ENCODE measurements around the gene NKX1-1.

The NKX1-1 gene

DNA sequence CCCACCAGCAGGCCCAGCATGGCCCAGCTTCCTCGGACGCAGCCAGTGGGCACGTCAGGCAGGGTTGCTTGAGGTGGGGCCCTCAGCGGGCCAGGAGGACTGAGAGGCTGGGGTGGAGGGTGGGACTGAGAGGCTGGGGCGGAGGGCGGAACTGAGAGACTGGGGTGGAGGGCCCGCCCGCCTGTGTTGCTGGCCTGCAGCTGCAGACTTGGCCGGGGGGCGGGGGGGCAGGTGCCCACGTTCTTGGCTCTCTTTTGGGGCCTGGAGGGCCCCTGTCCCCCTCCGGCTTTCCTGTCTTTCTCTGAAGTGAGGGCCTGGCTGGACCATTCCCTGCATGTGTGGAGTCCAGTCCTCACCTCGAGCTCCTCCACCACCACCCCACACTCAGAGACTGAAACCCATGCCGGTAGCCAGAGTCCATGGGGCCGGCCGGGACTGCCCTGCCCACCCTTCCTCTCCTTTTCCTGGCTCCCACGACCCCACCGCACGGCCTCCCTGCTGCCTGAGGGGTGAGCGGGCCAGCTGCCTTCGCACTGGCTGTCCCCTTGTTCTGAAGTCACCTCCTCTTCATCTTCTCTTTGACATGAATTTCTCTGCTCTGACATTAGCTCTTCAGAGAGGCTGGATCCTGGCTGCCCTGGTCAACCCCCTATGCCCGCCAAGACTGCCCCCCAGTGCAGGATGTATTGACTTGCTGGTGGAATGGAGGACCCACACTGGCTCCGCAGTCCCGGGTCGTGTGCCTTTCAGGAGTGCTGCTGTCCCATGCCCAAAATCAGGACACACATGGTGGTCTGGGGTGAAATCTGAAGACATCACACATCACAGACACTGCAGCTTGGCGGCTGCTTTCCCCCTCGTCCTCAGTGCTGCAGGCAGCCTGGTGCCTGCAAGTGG is 10.1 kb upstream of the NKX1-1 start:
- H3K36me3 ChIP-seq (ENCODE audit: control insufficient read depth in 2 of 2, insufficient read depth in 2 of 2, low read length in 2 of 2): no peaks in the 10 kb centered on the region
- peaks cover 6 to 16% of the 10 kb centered on the region in 2 donors for H3K27me3 ChIP-seq (ENCODE audit: control insufficient read depth in 2 of 2, insufficient read depth in 2 of 2, low read length in 2 of 2)
- no peaks in the 10 kb centered on the region for H3K9me3 ChIP-seq (ENCODE audit: control insufficient read depth in 2 of 2, low read length in 2 of 2)
- no peaks in the 10 kb centered on the region for H3K4me1 ChIP-seq (ENCODE audit: control insufficient read depth in 2 of 2, insufficient read depth in 2 of 2, low read length in 2 of 2)
- H3K4me3 ChIP-seq (ENCODE audit: low read length in 2 of 2): no peak overlapping the region
- no peak overlapping the region for H3K9ac ChIP-seq (ENCODE audit: low read depth in 1 of 2, low read length in 2 of 2)
- H3K27ac ChIP-seq (ENCODE audit: low read depth in 2 of 2, low read length in 2 of 2): no peak overlapping the region

GRCh38 chr4:1415681-1415981 is 9.4 kb upstream of the NKX1-1 start:
- Histone ChIP-seq H3K9me3 (ENCODE audit: control insufficient read depth in 2 of 2, low read length in 2 of 2) (no peaks in the 10 kb centered on the region), H3K4me3 (ENCODE audit: low read length in 2 of 2) (no peak overlapping the region), H3K27me3 (ENCODE audit: control insufficient read depth in 2 of 2, insufficient read depth in 2 of 2, low read length in 2 of 2) (peaks cover 6 to 19% of the 10 kb centered on the region in 2 donors), H3K9ac (ENCODE audit: low read depth in 1 of 2, low read length in 2 of 2) (no peak overlapping the region), H3K36me3 (ENCODE audit: control insufficient read depth in 2 of 2, insufficient read depth in 2 of 2, low read length in 2 of 2) (no peaks in the 10 kb centered on the region), H3K4me1 (ENCODE audit: control insufficient read depth in 2 of 2, insufficient read depth in 2 of 2, low read length in 2 of 2) (no peaks in the 10 kb centered on the region), H3K27ac (ENCODE audit: low read depth in 2 of 2, low read length in 2 of 2) (no peak overlapping the region)

DNA sequence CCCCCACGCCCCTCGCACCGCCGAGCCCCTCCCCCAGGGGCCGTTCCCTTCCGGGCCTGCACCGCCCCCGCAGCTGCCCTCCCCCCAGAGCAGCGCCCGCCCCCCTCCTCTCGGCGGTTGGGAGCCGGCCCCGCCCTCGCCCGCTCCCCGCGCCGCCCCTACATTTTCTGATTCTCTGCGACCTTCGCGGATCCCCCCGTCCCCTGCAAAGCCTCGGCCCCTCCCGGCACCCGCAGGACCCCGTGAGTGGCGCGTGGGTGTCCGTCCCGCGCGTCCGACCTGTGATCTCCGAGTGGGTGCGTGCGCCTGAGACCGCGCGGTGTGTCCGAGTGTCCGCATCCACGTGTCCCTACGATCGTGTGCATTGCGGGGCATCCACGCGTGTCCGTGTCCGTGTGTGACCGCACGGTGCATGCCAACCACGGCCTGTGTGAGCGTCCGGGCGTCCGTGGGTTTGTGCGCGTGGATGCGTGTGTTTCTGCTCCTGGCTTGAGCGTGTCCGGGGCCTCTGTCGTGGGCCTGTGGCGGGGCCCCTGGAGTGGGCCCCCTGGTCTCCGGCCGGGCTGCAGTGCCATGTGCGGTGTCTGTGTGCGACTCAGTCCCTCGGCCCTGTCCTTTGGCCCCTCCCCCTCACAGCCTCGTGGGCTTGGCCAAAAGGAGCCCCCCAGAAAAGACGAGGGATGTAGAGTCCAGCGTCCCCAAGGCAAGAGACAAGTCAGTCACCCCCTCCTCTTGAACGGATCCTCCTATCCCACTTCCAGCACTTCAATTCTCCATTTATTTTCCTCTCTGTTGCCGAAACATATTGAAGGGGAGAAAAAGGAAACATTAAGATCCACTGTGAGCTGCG is 8.8 kb upstream of the NKX1-1 start:
- no peaks in the 10 kb centered on the region for H3K9me3 ChIP-seq (ENCODE audit: control insufficient read depth in 2 of 2, low read length in 2 of 2)
- no peak overlapping the region for H3K9ac ChIP-seq (ENCODE audit: low read depth in 1 of 2, low read length in 2 of 2)
- H3K27ac ChIP-seq (ENCODE audit: low read depth in 2 of 2, low read length in 2 of 2): no peak overlapping the region
- no peak overlapping the region for H3K4me3 ChIP-seq (ENCODE audit: low read length in 2 of 2)
- H3K36me3 ChIP-seq (ENCODE audit: control insufficient read depth in 2 of 2, insufficient read depth in 2 of 2, low read length in 2 of 2): no peaks in the 10 kb centered on the region
- H3K27me3 ChIP-seq (ENCODE audit: control insufficient read depth in 2 of 2, insufficient read depth in 2 of 2, low read length in 2 of 2): peaks cover 6 to 19% of the 10 kb centered on the region in 2 donors
- no peaks in the 10 kb centered on the region for H3K4me1 ChIP-seq (ENCODE audit: control insufficient read depth in 2 of 2, insufficient read depth in 2 of 2, low read length in 2 of 2)

- Histone ChIP-seq H3K9me3 (ENCODE audit: control insufficient read depth in 2 of 2, low read length in 2 of 2) (no peaks in the 10 kb centered on the region), H3K4me3 (ENCODE audit: low read length in 2 of 2) (no peak overlapping the region), H3K9ac (ENCODE audit: low read depth in 1 of 2, low read length in 2 of 2) (no peak overlapping the region), H3K27ac (ENCODE audit: low read depth in 2 of 2, low read length in 2 of 2) (no peak overlapping the region), H3K4me1 (ENCODE audit: control insufficient read depth in 2 of 2, insufficient read depth in 2 of 2, low read length in 2 of 2) (no peaks in the 10 kb centered on the region), H3K27me3 (ENCODE audit: control insufficient read depth in 2 of 2, insufficient read depth in 2 of 2, low read length in 2 of 2) (peaks cover 10 to 24% of the 10 kb centered on the region in 2 donors), H3K36me3 (ENCODE audit: control insufficient read depth in 2 of 2, insufficient read depth in 2 of 2, low read length in 2 of 2) (no peaks in the 10 kb centered on the region)
Observed at GRCh38 chr4:1413687-1414479, 7.6 kb upstream of the NKX1-1 start.

- Histone ChIP-seq H3K27me3 (ENCODE audit: control insufficient read depth in 2 of 2, insufficient read depth in 2 of 2, low read length in 2 of 2) (peaks cover 12 to 30% of the 10 kb centered on the region in 2 donors), H3K9me3 (ENCODE audit: control insufficient read depth in 2 of 2, low read length in 2 of 2) (no peaks in the 10 kb centered on the region), H3K4me3 (ENCODE audit: low read length in 2 of 2) (no peak overlapping the region), H3K36me3 (ENCODE audit: control insufficient read depth in 2 of 2, insufficient read depth in 2 of 2, low read length in 2 of 2) (no peaks in the 10 kb centered on the region), H3K27ac (ENCODE audit: low read depth in 2 of 2, low read length in 2 of 2) (no peak overlapping the region), H3K9ac (ENCODE audit: low read depth in 1 of 2, low read length in 2 of 2) (no peak overlapping the region), H3K4me1 (ENCODE audit: control insufficient read depth in 2 of 2, insufficient read depth in 2 of 2, low read length in 2 of 2) (no peaks in the 10 kb centered on the region)
Observed at GRCh38 chr4:1413204-1413663, 7.0 kb upstream of the NKX1-1 start.

- no peak overlapping the region for H3K27ac ChIP-seq (ENCODE audit: low read depth in 2 of 2, low read length in 2 of 2)
- no peak overlapping the region for H3K4me3 ChIP-seq (ENCODE audit: low read length in 2 of 2)
- peaks cover 12 to 33% of the 10 kb centered on the region in 2 donors for H3K27me3 ChIP-seq (ENCODE audit: control insufficient read depth in 2 of 2, insufficient read depth in 2 of 2, low read length in 2 of 2)
- H3K9me3 ChIP-seq (ENCODE audit: control insufficient read depth in 2 of 2, low read length in 2 of 2): no peaks in the 10 kb centered on the region
- no peaks in the 10 kb centered on the region for H3K4me1 ChIP-seq (ENCODE audit: control insufficient read depth in 2 of 2, insufficient read depth in 2 of 2, low read length in 2 of 2)
- H3K36me3 ChIP-seq (ENCODE audit: control insufficient read depth in 2 of 2, insufficient read depth in 2 of 2, low read length in 2 of 2): no peaks in the 10 kb centered on the region
- H3K9ac ChIP-seq (ENCODE audit: low read depth in 1 of 2, low read length in 2 of 2): no peak overlapping the region
Observed at GRCh38 chr4:1412376-1413203, 6.3 kb upstream of the NKX1-1 start.

GRCh38 chr4:1411436-1412375 is 5.5 kb upstream of the NKX1-1 start:
- H3K27me3 ChIP-seq (ENCODE audit: control insufficient read depth in 2 of 2, insufficient read depth in 2 of 2, low read length in 2 of 2): peaks cover 14 to 32% of the 10 kb centered on the region in 2 donors

DNA sequence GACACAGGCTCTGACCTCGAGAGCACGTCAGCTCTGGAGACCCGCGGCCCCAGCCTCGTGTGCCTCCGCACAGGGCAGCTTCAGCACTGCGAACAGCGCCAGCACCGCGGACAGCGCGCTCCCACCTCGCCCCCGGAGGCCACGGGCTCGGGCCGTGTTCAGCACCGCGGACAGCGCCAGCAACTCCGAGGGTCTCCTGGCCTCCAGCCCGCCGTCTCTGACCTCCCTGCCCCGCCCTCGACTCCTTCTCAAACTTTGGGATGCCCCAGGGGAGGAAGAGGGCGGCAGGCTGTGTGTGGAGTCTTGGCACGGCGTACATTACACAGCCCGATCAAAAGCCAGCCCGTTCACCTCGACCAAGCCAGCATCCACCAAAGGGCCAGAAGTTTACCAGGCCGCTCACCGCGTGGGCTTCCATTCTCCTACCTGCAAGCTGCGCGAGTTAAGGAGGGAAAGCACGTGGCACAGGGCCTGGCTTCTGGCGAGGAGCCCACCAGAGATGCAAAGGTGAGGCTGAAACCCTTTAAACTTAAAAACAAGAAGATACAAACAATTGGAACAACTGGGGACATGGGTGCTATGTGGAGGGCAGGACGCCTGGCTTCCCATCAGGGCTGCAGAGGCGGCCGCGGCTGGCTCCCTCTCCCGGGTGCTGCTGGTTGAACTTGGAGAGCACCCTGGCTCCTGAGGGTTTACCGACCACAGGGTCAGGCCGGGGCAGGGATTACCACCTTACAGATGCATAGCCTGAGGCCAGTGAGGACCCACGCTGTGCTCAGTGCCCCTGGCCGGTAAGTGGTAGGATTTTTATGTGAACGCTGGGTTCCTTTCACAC is 4.5 kb upstream of the NKX1-1 start:
- H3K27ac ChIP-seq (ENCODE audit: low read depth in 2 of 2, low read length in 2 of 2): no peak overlapping the region
- no peak overlapping the region for H3K9ac ChIP-seq (ENCODE audit: low read depth in 1 of 2, low read length in 2 of 2)
- no peaks in the 10 kb centered on the region for H3K36me3 ChIP-seq (ENCODE audit: control insufficient read depth in 2 of 2, insufficient read depth in 2 of 2, low read length in 2 of 2)
- H3K27me3 ChIP-seq (ENCODE audit: control insufficient read depth in 2 of 2, insufficient read depth in 2 of 2, low read length in 2 of 2): peaks cover 12 to 29% of the 10 kb centered on the region in 2 donors
- no peaks in the 10 kb centered on the region for H3K4me1 ChIP-seq (ENCODE audit: control insufficient read depth in 2 of 2, insufficient read depth in 2 of 2, low read length in 2 of 2)
- no peak overlapping the region for H3K4me3 ChIP-seq (ENCODE audit: low read length in 2 of 2)
- no peaks in the 10 kb centered on the region for H3K9me3 ChIP-seq (ENCODE audit: control insufficient read depth in 2 of 2, low read length in 2 of 2)

More at GRCh38 chr4:1411436-1412375, 5.5 kb upstream of the NKX1-1 start:
- Histone ChIP-seq H3K36me3 (ENCODE audit: control insufficient read depth in 2 of 2, insufficient read depth in 2 of 2, low read length in 2 of 2) (no peaks in the 10 kb centered on the region), H3K27ac (ENCODE audit: low read depth in 2 of 2, low read length in 2 of 2) (no peak overlapping the region), H3K9me3 (ENCODE audit: control insufficient read depth in 2 of 2, low read length in 2 of 2) (no peaks in the 10 kb centered on the region), H3K9ac (ENCODE audit: low read depth in 1 of 2, low read length in 2 of 2) (no peak overlapping the region), H3K4me1 (ENCODE audit: control insufficient read depth in 2 of 2, insufficient read depth in 2 of 2, low read length in 2 of 2) (no peaks in the 10 kb centered on the region), H3K4me3 (ENCODE audit: low read length in 2 of 2) (no peak overlapping the region)
